ENCODE data around the gene KIAA0319L.

GRCh38 chr1:35518183-35518582 is 39.0 kb downstream of the KIAA0319L start:
- TF ChIP-seq, protein P1, sequence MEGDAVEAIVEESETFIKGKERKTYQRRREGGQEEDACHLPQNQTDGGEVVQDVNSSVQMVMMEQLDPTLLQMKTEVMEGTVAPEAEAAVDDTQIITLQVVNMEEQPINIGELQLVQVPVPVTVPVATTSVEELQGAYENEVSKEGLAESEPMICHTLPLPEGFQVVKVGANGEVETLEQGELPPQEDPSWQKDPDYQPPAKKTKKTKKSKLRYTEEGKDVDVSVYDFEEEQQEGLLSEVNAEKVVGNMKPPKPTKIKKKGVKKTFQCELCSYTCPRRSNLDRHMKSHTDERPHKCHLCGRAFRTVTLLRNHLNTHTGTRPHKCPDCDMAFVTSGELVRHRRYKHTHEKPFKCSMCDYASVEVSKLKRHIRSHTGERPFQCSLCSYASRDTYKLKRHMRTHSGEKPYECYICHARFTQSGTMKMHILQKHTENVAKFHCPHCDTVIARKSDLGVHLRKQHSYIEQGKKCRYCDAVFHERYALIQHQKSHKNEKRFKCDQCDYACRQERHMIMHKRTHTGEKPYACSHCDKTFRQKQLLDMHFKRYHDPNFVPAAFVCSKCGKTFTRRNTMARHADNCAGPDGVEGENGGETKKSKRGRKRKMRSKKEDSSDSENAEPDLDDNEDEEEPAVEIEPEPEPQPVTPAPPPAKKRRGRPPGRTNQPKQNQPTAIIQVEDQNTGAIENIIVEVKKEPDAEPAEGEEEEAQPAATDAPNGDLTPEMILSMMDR (conservative IDR thresholded peaks at IDR 0.05) = no peak
- TF ChIP-seq ZFX (IDR thresholded peaks at IDR 0.05) = no peak
